ENCODE results near the gene CRYL1.

The CRYL1 gene

DNA sequence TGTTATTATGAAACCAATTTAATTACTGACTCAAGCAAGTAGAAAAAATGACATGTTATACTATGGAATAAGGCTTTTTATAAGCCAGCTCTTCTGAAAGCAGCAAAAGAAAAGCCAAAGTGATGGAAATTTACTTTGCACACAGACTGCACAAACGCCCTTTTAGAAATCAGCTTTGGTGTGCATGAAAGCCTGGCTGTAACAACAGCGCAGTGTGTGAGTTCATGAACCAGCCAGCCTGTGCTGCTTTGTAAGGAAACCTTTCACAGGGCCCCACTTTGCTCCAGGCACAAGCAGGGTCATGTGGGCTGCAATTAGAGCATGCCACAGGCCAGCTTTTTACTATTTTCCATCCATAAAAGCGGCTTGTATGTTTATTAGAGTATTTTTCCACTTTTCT lies 27.7 kb upstream of the CRYL1 start:
- TF ChIP-seq, protein P1, sequence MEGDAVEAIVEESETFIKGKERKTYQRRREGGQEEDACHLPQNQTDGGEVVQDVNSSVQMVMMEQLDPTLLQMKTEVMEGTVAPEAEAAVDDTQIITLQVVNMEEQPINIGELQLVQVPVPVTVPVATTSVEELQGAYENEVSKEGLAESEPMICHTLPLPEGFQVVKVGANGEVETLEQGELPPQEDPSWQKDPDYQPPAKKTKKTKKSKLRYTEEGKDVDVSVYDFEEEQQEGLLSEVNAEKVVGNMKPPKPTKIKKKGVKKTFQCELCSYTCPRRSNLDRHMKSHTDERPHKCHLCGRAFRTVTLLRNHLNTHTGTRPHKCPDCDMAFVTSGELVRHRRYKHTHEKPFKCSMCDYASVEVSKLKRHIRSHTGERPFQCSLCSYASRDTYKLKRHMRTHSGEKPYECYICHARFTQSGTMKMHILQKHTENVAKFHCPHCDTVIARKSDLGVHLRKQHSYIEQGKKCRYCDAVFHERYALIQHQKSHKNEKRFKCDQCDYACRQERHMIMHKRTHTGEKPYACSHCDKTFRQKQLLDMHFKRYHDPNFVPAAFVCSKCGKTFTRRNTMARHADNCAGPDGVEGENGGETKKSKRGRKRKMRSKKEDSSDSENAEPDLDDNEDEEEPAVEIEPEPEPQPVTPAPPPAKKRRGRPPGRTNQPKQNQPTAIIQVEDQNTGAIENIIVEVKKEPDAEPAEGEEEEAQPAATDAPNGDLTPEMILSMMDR (IDR thresholded peaks at IDR 0.05; ENCODE audit: extremely low read depth, missing control alignments): no peak
- DNase-seq (ENCODE audit: low spot score): no peak

DNA sequence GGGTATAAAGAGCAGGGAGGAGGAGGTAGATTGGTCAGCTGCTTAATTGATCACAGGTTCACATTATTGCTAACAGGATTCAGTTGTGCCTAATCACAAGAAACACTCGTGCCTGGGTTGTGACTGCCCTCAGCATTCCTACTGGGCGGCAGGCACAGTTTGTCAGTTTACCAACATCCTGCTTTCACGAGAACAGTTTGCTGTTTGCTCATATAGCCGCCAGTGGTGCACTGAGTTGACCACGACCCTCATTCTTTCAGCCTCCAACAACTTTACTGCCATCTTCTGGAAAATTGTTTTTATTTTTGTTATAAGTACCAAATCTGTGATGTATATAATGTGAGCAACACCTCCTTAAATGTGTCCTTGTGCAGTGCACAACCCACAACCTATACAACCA lies 25.1 kb upstream of the CRYL1 start:
- no peak for DNase-seq (ENCODE audit: low spot score)
- TF ChIP-seq, protein P1 (IDR thresholded peaks at IDR 0.05; ENCODE audit: extremely low read depth, missing control alignments): no peak

DNA sequence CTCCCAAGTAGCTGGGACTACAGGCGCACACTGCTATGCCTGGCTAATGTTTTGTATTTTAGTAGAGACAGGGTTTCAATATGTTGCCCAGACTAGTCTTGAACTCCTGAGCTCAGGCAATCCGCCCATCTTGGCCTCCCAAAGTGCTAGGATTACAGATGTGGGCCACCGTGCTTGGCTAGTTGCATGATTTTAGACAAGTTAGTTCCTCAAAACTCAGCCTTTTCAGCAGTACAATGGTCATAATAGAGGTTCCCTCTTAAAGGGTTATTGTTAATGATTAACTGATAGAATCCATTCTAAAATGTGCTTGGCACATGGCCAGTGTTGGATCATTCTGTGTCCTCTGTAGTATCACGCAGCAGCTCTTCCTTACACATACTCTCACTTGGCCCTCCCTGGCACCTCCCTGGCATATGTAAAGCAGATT lies 21.8 kb upstream of the CRYL1 start:
- no peak for DNase-seq (ENCODE audit: low spot score)
- TF ChIP-seq, protein P1 (IDR thresholded peaks at IDR 0.05; ENCODE audit: extremely low read depth, missing control alignments): no peak

DNA sequence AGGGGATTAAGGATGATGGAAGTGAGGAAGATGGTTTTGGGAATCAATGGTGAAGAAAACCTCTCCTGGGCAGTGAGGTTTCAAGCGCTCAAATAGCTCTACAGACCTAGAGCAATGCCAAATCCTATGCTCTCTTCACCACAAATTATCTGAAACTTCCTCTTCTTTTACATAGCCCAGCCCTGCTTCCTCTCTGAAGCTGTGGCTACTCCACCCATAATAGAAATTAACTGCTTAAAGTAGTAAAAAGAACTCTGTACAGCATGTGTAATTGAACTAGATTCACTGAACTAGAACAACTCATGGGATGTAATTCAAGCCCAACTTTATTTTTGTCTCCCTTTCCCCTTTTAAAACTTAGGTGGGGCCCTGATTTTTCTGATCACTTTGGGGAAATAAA lies 20.9 kb upstream of the CRYL1 start:
- TF ChIP-seq, protein P1 (IDR thresholded peaks at IDR 0.05; ENCODE audit: extremely low read depth, missing control alignments): no peak
- DNase-seq (ENCODE audit: low spot score): no peak

DNA sequence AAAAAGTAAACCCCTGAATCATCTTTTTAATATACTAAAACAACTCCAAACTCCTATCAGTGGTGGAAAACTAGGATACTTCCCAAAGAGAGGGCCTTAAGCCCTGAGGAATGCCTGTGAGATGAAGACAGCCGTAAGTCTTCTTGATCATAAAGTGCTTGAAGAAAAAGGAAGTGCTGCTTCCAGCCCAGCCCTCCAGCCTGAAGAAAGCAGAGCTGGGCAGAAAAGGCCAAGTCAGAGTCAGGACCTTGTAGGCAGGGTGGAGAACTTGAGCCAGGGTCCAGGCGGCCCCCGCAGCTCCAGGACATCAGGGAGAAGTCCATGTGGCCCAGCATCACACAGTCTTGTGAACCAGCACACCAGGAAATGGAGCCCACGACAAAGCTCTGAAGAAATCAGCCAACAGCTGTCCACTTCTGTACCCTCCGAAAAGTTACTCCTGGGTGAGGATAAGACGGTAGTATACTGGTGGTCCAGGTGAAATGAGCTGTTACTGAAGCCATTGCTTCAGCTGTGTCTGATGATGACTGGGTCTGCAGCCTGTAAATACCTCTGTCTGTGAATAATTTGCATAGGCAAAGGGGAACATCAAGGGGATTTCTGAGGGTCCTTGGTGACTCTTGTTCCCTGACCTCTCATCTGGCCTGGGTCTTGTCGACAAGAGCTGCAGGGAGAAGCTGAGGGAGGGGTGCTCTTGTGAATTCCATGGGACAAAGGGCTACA lies 18.7 kb upstream of the CRYL1 start:
- no peak for DNase-seq (ENCODE audit: low spot score)
- TF ChIP-seq, protein P1 (IDR thresholded peaks at IDR 0.05; ENCODE audit: extremely low read depth, missing control alignments): no peak

DNA sequence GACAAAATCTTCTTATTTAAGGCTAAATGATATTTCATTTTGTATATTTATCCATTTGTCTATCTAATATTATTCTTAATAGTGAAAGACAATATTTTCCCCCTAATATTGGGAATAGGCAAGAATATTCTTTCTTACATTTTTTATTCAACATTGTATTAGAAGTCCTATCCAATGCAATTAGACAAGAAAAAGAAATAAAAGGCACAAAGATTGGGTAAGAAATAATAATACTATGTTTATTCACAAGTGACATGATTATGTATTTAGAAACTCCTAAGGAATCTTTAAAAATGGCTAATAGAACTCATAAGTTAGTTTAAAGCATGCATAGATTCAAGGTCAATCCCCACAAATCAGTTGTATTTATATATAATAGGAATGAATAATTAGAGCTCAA lies 11.3 kb upstream of the CRYL1 start:
- TF ChIP-seq, protein P1 (IDR thresholded peaks at IDR 0.05; ENCODE audit: extremely low read depth, missing control alignments): no peak
- DNase-seq (ENCODE audit: low spot score): no peak

DNA sequence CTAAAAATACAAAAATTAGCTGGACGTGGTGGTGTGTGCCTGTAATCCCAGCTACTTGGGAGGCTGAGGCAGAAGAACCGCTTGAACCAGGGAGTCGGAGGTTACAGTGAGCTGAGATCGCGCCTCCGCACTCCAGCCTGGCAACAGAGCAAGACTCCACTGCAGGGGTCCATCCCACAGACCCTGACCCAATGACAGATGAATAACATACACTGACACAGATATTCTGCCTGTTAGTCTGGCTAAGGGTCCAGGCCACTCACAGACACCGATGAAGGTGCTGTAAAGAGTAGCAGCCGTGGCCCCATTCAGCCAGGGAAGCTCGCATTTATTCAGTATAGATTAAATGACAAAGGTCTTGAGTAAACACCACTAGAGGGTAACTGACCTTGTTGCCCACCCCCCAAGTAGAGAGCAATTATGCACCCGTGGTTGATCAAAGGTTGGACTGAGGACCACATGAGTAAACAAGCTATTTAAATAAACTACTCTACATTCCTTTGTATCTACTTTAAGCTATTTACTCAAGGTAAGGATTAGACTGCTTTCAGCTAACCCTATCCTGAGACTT lies 8.5 kb upstream of the CRYL1 start:
- TF ChIP-seq, protein P1 (IDR thresholded peaks at IDR 0.05; ENCODE audit: extremely low read depth, missing control alignments): no peak
- no peak for DNase-seq (ENCODE audit: low spot score)
